ENCODE data around the gene MAG. TPM values are rescaled to one million over a fixed set of nuclear protein-coding genes. Genes with fewer than 3 reads are reported as not detected.
A peak's percentile ranks its signal among the peaks of the same experiment; 100 is the strongest.

MAG gene
- not detected in 2 replicates for total RNA-seq
- long read RNA-seq, result 0 reads

GRCh38 chr19:35291916-35292315 lies at the start of gene MAG:
MAG (plus strand) TSS chr19:35292161; CDS start chr19:35295409, 3,248 bp downstream.
- Mint-ChIP-seq H3K27ac (ENCODE audit: unreplicated experiment) (no peak within 1 kb of the TSS), H3K4me1 (ENCODE audit: unreplicated experiment) (no peaks in the 10 kb centered on the region), H3K4me3 (ENCODE audit: unreplicated experiment) (no peak within 1 kb of the TSS), H3K27me3 (ENCODE audit: unreplicated experiment) (peaks cover 14% of the 10 kb centered on the region), H3K9me3 (ENCODE audit: unreplicated experiment) (no peaks in the 10 kb centered on the region), H3K36me3 (ENCODE audit: unreplicated experiment) (no peaks in the 10 kb centered on the region)
- no peak for TF ChIP-seq CTCF (IDR thresholded peaks at IDR 0.05)
- no peak for DNase-seq (ENCODE audit: extremely low spot score, unreplicated experiment)

GRCh38 chr19:35246466-35247092 lies 45.4 kb upstream of the MAG start:
- Mint-ChIP-seq H3K9me3 (ENCODE audit: unreplicated experiment) (peaks cover 11% of the 10 kb centered on the region), H3K27ac (ENCODE audit: unreplicated experiment) (no peak overlapping the region), H3K36me3 (ENCODE audit: unreplicated experiment) (no peaks in the 10 kb centered on the region), H3K27me3 (ENCODE audit: unreplicated experiment) (peaks cover 78% of the 10 kb centered on the region), H3K4me3 (ENCODE audit: unreplicated experiment) (no peak overlapping the region), H3K4me1 (ENCODE audit: unreplicated experiment) (peaks cover 5% of the 10 kb centered on the region)
- TF ChIP-seq CTCF (IDR thresholded peaks at IDR 0.05), result no peak
- DNase-seq (ENCODE audit: extremely low spot score, unreplicated experiment), result peak; percentile 5

GRCh38 chr19:35247526-35248309 lies 44.2 kb upstream of the MAG start:
- no peak overlapping the region for H3K27ac Mint-ChIP-seq (ENCODE audit: unreplicated experiment)
- TF ChIP-seq CTCF (IDR thresholded peaks at IDR 0.05), result no peak
- peaks cover 6% of the 10 kb centered on the region for H3K9me3 Mint-ChIP-seq (ENCODE audit: unreplicated experiment)
- peak; percentile 72 for DNase-seq (ENCODE audit: extremely low spot score, unreplicated experiment)
- H3K4me1 Mint-ChIP-seq (ENCODE audit: unreplicated experiment), result peaks cover 5% of the 10 kb centered on the region
- peak overlapping the region; percentile 53 for H3K4me3 Mint-ChIP-seq (ENCODE audit: unreplicated experiment)
- no peaks in the 10 kb centered on the region for H3K36me3 Mint-ChIP-seq (ENCODE audit: unreplicated experiment)
- H3K27me3 Mint-ChIP-seq (ENCODE audit: unreplicated experiment), result peaks cover 73% of the 10 kb centered on the region

- H3K4me3 Mint-ChIP-seq (ENCODE audit: unreplicated experiment), result peak within 1 kb of the TSS; percentile 14
- TF ChIP-seq CTCF (IDR thresholded peaks at IDR 0.05), result no peak
- peaks cover 5% of the 10 kb centered on the region for H3K4me1 Mint-ChIP-seq (ENCODE audit: unreplicated experiment)
- DNase-seq (ENCODE audit: extremely low spot score, unreplicated experiment), result peak; percentile 82
- H3K27ac Mint-ChIP-seq (ENCODE audit: unreplicated experiment), result no peak within 1 kb of the TSS
- peaks cover 5% of the 10 kb centered on the region for H3K9me3 Mint-ChIP-seq (ENCODE audit: unreplicated experiment)
- H3K27me3 Mint-ChIP-seq (ENCODE audit: unreplicated experiment), result peaks cover 65% of the 10 kb centered on the region
- no peaks in the 10 kb centered on the region for H3K36me3 Mint-ChIP-seq (ENCODE audit: unreplicated experiment)
Observed at GRCh38 chr19:35248310-35249145, 43.4 kb upstream of the MAG start, which contains the start of gene LSR. LSR (plus strand) TSS chr19:35249002; CDS start chr19:35249023, 21 bp downstream.

All from osteocyte (in vitro differentiated cells).